HG03159 (cell line): ENCODE results near the gene ARID4B.

Experiments
- ATAC-seq: cut with Tn5 transposase; IDR thresholded peaks from one replicate; pipeline ENCODE4 v1.9.1; 2021; ENCODE audit warnings: mild to moderate bottlenecking, moderate library complexity; ENCODE audit not compliant: unreplicated experiment

The ARID4B gene

GRCh38 chr1:235133086-235133485 is 194.9 kb downstream of the ARID4B start:
- ATAC-seq, result no peak

GRCh38 chr1:235131961-235132360 is 196.0 kb downstream of the ARID4B start:
- ATAC-seq, result no peak

- no peak for ATAC-seq
These were observed 197.2 kb downstream of the ARID4B start for GRCh38 chr1:235130766-235131270.

GRCh38 chr1:235129774-235130570 is 198.0 kb downstream of the ARID4B start:
- no peak for ATAC-seq

- ATAC-seq, result peak; percentile 95
These were observed 199.3 kb downstream of the ARID4B start, which contains the start of gene TOMM20 for GRCh38 chr1:235128456-235129328. TSS of gene TOMM20 (minus strand) at chr1:235128837. CDS start at chr1:235128715, 122 bp downstream.

GRCh38 chr1:235127732-235128455 is 200.1 kb downstream of the ARID4B start:
- ATAC-seq, result no peak

GRCh38 chr1:235127203-235127602 is 200.8 kb downstream of the ARID4B start:
- ATAC-seq, result no peak

GRCh38 chr1:235124665-235125064 is 203.3 kb downstream of the ARID4B start:
- no peak for ATAC-seq

- ATAC-seq, result no peak
These were observed 203.9 kb downstream of the ARID4B start for GRCh38 chr1:235124111-235124510.

GRCh38 chr1:235122348-235122747 is 205.6 kb downstream of the ARID4B start:
- no peak for ATAC-seq
